Activated B cell treated with CpG ODN at 0.5 μM for 24 hours (primary cell): ENCODE results near the gene KMT5B. TPM values are rescaled to one million over a fixed set of nuclear protein-coding genes. Genes with fewer than 3 reads are reported as not detected.

Experiments used
- ATAC-seq: fragments of 200-7000 bp; cut with Tn5 transposase; one replicate; pipeline ENCODE4 v1.10.0; 2021; ENCODE audit warnings: low read depth, mild to moderate bottlenecking, moderate library complexity
- CTCF ChIA-PET: fragments of 350-600 bp; sonication (Branson Sonifier 250); formaldehyde crosslinking; loops from one replicate; lab custom pipeline; 2021; ENCODE audit warnings: antibody characterized with exemption; lab: Charles Lee
- POLR2A ChIA-PET: fragments of 350-600 bp; sonication (Branson Sonifier 250); formaldehyde crosslinking; loops from one replicate; lab custom pipeline; 2021; ENCODE audit warnings: antibody characterized with exemption; lab: Charles Lee
- DNase-seq: peaks from one replicate; pipeline ENCODE4 v3.0.0; 2022
- H3K27ac Mint-ChIP-seq: one replicate; pipeline ENCODE4 v1.8.0; 2020; ENCODE audit warnings: mixed read lengths
- H3K27me3 Mint-ChIP-seq: one replicate; pipeline ENCODE4 v1.8.0; 2021; ENCODE audit warnings: mixed read lengths
- H3K36me3 Mint-ChIP-seq: one replicate; pipeline ENCODE4 v1.8.0; 2021; ENCODE audit warnings: low read depth, mixed read lengths
- H3K4me1 Mint-ChIP-seq: one replicate; pipeline ENCODE4 v1.8.0; 2021; ENCODE audit warnings: mixed read lengths
- H3K4me3 Mint-ChIP-seq: one replicate; pipeline ENCODE4 v1.8.0; 2020; ENCODE audit warnings: mild to moderate bottlenecking, mixed read lengths
- H3K9me3 Mint-ChIP-seq: one replicate; pipeline ENCODE4 v1.8.0; 2020; ENCODE audit warnings: mixed read lengths
- intact Hi-C: fragments of 100-400 bp; cut with micrococcal nuclease; formaldehyde crosslinking; loops from one replicate; pipeline ENCODE4 v1.15.1; 2024
- total RNA-seq: library from RNA; stranded (reverse); gene quantifications from 2 replicates; pipeline ENCODE4 v1.2.3, GENCODE V29; 2022
- TF ChIP-seq, protein P1 (sequence below): fragments of 200-600 bp; IDR thresholded peaks from one replicate; pipeline ENCODE4 v1.8.0; 2022; ENCODE audit warnings: antibody characterized with exemption, mild to moderate bottlenecking

The KMT5B gene
- total RNA-seq, 1 donor from 2014 or later, result 68.3 TPM

DNA sequence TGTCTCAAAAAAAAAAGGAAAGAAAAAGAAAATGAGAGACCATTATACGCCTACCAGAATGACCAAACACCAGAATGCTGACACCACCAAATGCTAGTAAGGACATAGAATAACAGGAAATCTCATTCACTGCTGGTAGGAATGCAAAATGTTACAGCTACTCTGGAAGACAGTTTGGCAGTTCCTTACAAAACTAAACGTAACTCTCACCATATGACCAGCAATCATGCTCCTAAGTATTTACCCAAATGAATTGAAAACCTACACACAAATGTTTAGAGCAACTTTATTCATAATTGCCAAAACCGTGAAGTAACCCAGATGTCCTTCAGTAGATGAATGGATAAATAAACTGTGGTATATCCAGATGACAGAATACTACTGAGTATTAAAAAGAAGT, 99.1 kb downstream of the KMT5B start:
- TF ChIP-seq, protein P1, sequence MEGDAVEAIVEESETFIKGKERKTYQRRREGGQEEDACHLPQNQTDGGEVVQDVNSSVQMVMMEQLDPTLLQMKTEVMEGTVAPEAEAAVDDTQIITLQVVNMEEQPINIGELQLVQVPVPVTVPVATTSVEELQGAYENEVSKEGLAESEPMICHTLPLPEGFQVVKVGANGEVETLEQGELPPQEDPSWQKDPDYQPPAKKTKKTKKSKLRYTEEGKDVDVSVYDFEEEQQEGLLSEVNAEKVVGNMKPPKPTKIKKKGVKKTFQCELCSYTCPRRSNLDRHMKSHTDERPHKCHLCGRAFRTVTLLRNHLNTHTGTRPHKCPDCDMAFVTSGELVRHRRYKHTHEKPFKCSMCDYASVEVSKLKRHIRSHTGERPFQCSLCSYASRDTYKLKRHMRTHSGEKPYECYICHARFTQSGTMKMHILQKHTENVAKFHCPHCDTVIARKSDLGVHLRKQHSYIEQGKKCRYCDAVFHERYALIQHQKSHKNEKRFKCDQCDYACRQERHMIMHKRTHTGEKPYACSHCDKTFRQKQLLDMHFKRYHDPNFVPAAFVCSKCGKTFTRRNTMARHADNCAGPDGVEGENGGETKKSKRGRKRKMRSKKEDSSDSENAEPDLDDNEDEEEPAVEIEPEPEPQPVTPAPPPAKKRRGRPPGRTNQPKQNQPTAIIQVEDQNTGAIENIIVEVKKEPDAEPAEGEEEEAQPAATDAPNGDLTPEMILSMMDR, result no peak
- ATAC-seq, result no peak
- ChIA-PET CTCF (no interaction called here), POLR2A (no interaction called here)
- no peak for DNase-seq
- Mint-ChIP-seq H3K9me3 (no peaks in the 10 kb centered on the region), H3K27me3 (no peaks in the 10 kb centered on the region), H3K4me1 (peaks cover 19% of the 10 kb centered on the region), H3K27ac (no peak overlapping the region), H3K36me3 (no peaks in the 10 kb centered on the region), H3K4me3 (no peak overlapping the region)
- intact Hi-C loops, result no loop called here

DNA sequence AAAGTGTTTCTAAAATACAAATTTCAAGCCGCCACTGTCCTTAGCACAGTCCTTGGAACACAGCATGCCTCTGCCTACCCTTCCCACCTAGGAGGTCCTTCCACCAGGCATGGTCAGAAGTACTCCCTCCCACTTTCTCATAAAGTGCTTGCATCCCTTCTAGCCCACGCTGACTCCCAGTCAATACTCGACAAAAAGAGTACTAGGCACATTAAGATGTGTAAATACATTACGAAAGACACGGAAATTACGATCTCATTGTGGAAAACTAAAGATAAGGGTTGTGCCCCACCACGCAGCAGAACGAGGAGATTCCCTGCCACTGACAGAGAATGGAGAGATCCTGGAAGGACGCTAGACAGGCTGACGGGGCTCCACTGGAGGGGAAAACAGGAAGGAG, 105.4 kb downstream of the KMT5B start:
- H3K9me3 Mint-ChIP-seq, result no peaks in the 10 kb centered on the region
- DNase-seq (no peak), ATAC-seq (no peak)
- H3K4me3 Mint-ChIP-seq, result no peak overlapping the region
- POLR2A ChIA-PET, result interaction anchor here (0.6 kb wide), 1 partner anchor 471 kb away, joined by 3 read pairs; no protein-coding TSS in a partner anchor
- CTCF ChIA-PET, result no interaction called here
- peaks cover 3% of the 10 kb centered on the region for H3K4me1 Mint-ChIP-seq
- H3K27ac Mint-ChIP-seq, result no peak overlapping the region
- intact Hi-C loops, result no loop called here
- TF ChIP-seq, protein P1, result no peak
- H3K27me3 Mint-ChIP-seq, result no peaks in the 10 kb centered on the region
- no peaks in the 10 kb centered on the region for H3K36me3 Mint-ChIP-seq

DNA sequence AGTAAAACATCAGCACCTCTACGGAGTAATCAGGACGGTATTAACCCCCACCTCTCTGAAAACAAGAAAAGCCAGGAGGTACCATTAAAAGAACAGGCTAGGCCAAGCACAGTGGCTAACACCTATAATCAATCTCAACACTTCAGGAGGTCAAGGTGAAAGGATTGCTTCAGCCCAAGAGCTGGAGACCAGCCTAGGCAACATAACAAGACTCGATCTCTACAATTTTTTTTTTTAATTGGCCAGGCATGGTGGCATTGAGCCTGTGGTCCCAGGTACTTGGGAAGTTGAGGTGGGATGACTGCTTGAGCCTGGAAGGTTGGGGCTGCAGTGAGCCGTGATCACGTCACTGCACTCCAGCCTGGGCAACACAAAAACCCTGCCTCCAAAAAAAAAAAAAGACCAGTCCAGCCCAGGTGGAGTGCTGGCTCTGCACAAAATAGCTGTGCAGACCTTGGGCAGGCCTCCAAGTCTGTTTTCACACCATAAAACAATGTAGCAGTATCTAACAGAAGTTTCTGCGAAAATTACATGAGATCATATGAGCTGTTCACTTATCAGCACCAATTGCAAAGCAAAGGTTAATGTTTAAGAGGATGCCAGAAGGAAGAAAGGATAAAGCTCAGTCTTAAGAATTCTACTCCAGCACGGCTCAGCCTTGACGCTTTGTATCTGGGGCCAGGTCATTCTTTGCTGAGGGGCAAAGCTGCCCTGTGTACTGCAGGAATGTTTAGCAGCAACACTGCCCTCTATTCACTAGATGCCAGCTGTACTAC, 106.7 kb downstream of the KMT5B start:
- DNase-seq (no peak), ATAC-seq (no peak)
- H3K27me3 Mint-ChIP-seq, result no peaks in the 10 kb centered on the region
- intact Hi-C loops, result no loop called here
- no peaks in the 10 kb centered on the region for H3K36me3 Mint-ChIP-seq
- H3K4me3 Mint-ChIP-seq, result no peak overlapping the region
- H3K9me3 Mint-ChIP-seq, result no peaks in the 10 kb centered on the region
- no peak overlapping the region for H3K27ac Mint-ChIP-seq
- TF ChIP-seq, protein P1, result no peak
- ChIA-PET CTCF (no interaction called here), POLR2A (no interaction called here)
- peaks cover 4% of the 10 kb centered on the region for H3K4me1 Mint-ChIP-seq

Other genes starting within 250 kb of the KMT5B start
- gene UNC93B1, start 209.2 kb downstream of the KMT5B start, total RNA-seq, result 117 and 133 TPM in 2 replicates
- gene ALDH3B1, start 203.0 kb downstream of the KMT5B start, total RNA-seq, result 0.53 and 0.98 TPM in 2 replicates
- 93.7 and 101 TPM in 2 replicates for gene NDUFS8, start 182.6 kb downstream of the KMT5B start, total RNA-seq
- gene TCIRG1, start 174.3 kb downstream of the KMT5B start, total RNA-seq, result 209 and 227 TPM in 2 replicates
- 11.9 and 16.1 TPM in 2 replicates for gene CHKA, start 91.9 kb downstream of the KMT5B start, total RNA-seq
- gene C11orf24, start 58.7 kb upstream of the KMT5B start, total RNA-seq, result 75.5 and 78.0 TPM in 2 replicates
- gene LRP5, start 99.3 kb upstream of the KMT5B start, total RNA-seq, result 7.7 and 8.7 TPM in 2 replicates
- 127 and 147 TPM in 2 replicates for gene PPP6R3, start 247.5 kb upstream of the KMT5B start, total RNA-seq